HG03432 (cell line): Measurements from ENCODE around the gene USP14.

Experiments used
- ATAC-seq: cut with Tn5 transposase; IDR thresholded peaks from one replicate; pipeline ENCODE4 v1.9.1; 2021; ENCODE audit warnings: mild to moderate bottlenecking, moderate library complexity; ENCODE audit not compliant: unreplicated experiment

USP14 gene

GRCh38 chr18:225745-226144, 67.4 kb downstream of the USP14 start:
- ATAC-seq, result no peak

DNA sequence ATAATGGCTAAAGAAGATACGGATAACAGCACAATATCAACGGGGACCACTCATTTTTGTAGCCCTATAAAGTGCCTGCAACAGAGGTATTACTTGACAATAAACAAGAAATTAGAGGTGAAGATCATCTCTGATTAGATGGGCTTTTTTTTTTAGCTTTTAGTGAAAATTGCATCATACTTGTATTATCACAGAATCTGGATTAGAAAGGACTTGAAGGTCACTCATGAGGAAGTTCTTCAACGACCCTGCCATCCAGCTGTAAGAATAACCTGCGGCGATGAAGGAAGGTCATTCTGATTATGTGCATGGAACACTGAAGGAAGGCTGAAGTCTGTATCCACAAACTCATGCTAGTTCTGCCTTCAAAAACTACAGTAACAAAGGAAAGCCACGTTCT, 69.0 kb downstream of the USP14 start:
- no peak for ATAC-seq

- ATAC-seq, result no peak
Measured at GRCh38 chr18:227902-228301, 69.5 kb downstream of the USP14 start.

DNA sequence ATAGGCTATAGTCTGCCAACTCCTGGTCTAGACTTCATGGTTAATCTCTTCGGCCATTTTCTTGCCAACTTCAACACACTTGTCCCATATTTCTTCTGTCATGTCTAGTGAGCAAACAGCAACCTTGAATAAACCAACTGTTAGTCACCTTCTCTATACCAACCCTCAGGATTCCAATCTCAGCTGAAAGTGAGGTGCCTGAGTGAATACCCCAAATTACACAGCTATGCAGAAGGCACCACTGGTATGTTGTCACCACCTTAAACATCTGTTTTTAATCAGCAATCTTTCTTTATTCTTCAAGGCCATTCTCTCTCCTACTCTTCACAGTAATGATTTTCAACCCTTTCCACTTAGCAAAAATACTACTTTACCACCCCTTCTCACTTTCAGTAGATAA, 70.2 kb downstream of the USP14 start:
- no peak for ATAC-seq

DNA sequence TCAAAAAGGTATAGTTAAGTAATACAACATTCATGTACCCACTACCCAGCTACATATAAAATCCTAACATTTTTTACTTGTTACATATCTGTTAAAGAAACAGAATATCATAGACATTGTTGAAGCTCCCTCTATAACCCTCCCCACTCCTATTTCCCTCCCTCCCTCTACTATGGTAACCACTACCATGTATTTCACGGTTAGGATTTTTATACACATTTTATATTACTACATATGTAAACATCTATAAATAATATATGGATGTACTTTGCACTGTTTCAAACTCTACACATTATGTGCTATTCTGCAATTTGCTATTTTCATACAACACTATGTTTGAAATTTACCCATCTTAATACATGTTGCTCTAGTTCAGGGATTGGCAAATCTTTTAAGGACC, 73.2 kb downstream of the USP14 start:
- ATAC-seq, result no peak

DNA sequence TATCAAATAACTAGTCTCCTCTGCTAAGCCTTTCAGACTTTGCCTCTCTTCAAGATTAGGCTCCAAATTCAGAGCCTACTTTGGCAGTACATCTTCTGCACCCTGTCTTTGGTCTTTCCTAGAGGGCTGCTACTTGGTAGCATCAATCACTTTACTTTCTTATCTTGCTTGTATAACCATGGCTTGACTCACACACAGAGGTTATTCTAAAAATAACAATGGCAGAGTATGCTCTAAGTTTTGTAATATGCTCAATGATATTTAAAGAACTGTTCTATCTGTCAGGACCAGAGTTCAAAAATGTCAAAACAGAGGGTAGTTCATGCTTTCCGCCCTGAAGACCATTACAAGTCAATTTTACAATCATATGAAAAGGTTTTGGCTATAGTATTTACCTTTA, 81.8 kb downstream of the USP14 start:
- ATAC-seq, result no peak

DNA sequence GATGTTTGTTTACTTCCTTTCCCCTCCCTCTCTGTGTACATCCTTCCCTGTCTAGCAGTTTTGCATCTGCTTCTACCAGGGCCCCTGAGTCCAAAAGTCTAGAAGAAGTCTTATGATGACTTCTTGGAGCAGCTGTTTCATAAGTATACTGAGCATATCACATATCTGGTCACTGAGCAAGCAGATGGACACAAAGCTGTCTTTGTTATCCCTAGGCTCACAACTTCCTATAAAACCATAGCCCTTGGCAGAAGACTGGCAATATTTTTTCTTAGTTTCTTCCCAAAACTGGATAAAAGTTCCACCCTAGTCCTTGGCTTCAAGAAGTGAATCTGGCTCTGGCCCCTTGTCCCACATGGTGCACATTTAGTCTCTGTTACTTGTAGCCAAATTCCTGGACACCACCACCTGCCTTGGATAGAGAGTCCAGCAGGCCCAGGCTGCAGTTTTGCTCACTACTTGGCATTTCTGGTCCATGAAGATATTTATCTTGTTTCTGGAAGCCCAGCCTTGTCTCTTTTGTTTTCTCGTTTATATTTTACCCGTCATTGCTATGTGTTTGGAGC, 87.0 kb downstream of the USP14 start:
- no peak for ATAC-seq

GRCh38 chr18:248053-248452, 89.7 kb downstream of the USP14 start:
- no peak for ATAC-seq

DNA sequence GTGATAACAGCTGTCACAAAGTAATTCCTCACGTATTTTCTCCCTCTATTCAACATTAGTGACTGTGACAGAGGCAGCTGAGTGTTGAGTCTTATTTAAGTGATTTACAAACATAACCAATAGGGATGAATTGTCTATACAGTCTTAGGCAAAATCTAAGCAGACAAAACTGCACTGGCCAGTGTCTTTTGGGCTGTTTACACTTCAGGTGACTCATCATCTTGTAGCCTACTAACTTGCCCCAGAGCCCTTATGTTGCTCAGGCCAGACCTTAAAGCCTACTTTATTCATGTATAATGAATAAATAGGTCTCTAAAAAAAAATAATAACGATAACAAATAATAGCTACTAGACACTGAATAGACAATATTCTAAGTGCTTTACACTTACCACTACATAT, 92.3 kb downstream of the USP14 start:
- ATAC-seq, result no peak

GRCh38 chr18:251572-251971, 93.2 kb downstream of the USP14 start:
- no peak for ATAC-seq

GRCh38 chr18:253121-253520, 94.8 kb downstream of the USP14 start:
- ATAC-seq, result no peak

- ATAC-seq, result no peak
Measured at GRCh38 chr18:255171-255570, 96.8 kb downstream of the USP14 start.

GRCh38 chr18:260547-260946, 102.2 kb downstream of the USP14 start:
- ATAC-seq, result no peak

DNA sequence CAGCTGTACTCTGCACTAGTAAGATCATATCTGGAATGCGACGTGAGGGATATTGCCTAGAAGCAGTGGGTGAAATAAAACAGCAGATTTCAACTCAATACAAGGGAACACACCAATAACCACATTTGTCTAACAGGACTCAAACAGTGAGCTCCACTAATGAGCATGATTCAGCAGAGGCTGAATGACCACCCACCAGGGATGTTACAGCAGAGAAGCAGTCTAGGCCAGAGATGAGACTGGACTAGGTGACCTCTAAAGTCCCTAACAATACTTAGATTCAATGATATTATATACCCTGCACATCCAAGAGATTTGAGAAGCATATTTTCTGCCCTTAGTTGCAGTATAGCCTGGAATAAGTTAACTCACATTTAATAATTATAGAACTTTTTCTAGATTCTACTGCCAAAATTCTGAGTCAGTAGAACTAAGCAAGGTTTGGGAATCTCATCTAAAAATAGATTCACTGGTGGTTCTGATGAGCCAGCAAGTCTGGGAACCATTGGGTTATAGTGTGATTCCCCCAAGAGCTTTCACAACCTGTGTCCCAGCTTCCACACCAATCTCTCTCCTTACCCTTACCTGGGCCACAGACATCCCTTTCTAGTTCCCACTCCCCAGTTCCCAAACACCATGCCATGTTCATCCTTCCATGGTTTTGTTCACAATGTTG, 103.2 kb downstream of the USP14 start:
- ATAC-seq, result no peak
